ENCODE data around the gene GNAQ. TPM values are rescaled to one million over a fixed set of nuclear protein-coding genes. Genes with fewer than 3 reads are reported as not detected.
"Not testable (repeated sequence)": the region's sequence is repeated elsewhere in the genome, so short reads cannot be mapped to it uniquely, and the experiment has no call there.

Gene GNAQ
- total and polyA plus RNA-seq, 8 donors: 13.1 to 75.3 (median 38.5) TPM

DNA sequence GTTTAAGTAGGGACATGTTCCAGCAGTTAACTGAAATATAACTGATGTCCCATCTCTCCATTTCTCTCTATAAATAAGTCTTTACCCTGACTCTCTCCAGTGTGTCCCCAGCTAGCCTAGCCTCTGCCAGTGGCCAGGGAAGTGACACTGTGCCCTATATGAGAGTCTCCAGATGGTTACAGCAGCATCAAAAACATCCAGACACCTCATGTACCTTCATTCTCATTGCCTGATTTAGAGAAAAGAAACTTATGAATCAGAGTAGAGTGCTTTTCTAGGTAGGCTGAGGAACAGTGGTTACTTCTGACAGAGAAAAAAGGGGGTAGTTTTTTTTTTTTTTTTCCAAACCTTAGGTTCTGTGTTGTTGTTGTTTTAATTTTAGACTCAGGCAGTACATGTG is 148.5 kb downstream of the GNAQ start:
- Histone ChIP-seq H3K4me1 (peaks cover 0 to 75% (median 41%) of the 10 kb centered on the region in 4 donors), H3K27ac (no peak overlapping the region), H3K9me3 (no peaks in the 10 kb centered on the region), H3K27me3 (no peaks in the 10 kb centered on the region), H3K4me3 (no peak overlapping the region), H3K36me3 (no peaks in the 10 kb centered on the region)
- TF ChIP-seq POLR2A (IDR thresholded peaks at IDR 0.05) (no peak), POLR2AphosphoS5 (IDR thresholded peaks at IDR 0.05) (no peak), EP300 (IDR thresholded peaks at IDR 0.05) (no peak)
- TF ChIP-seq, protein P1, sequence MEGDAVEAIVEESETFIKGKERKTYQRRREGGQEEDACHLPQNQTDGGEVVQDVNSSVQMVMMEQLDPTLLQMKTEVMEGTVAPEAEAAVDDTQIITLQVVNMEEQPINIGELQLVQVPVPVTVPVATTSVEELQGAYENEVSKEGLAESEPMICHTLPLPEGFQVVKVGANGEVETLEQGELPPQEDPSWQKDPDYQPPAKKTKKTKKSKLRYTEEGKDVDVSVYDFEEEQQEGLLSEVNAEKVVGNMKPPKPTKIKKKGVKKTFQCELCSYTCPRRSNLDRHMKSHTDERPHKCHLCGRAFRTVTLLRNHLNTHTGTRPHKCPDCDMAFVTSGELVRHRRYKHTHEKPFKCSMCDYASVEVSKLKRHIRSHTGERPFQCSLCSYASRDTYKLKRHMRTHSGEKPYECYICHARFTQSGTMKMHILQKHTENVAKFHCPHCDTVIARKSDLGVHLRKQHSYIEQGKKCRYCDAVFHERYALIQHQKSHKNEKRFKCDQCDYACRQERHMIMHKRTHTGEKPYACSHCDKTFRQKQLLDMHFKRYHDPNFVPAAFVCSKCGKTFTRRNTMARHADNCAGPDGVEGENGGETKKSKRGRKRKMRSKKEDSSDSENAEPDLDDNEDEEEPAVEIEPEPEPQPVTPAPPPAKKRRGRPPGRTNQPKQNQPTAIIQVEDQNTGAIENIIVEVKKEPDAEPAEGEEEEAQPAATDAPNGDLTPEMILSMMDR (IDR thresholded peaks at IDR 0.05): no peak
- DNase-seq: no peak
- intact Hi-C loops (cut with DNase I; ENCODE audit: low total_unique reads): no loop called here

DNA sequence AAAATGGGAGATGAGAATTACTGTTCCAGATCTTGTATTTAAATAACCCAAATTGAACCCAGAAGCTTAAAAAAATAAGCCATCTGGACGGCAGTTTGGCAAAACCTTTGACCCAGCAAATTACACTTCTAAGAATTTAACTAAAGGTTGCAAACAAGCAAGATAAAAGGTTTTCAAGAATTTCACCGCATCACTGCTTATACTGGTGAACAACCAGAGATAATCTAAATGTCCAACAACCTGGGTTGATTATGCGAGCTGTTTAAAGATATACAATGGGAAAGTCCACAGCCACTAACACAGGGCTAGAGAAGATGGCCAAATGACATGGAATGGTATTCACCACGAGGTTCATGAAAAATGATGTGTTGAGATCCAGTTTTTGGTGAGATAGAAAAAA is 149.3 kb downstream of the GNAQ start:
- no peak for TF ChIP-seq POLR2A (IDR thresholded peaks at IDR 0.05)
- no peak for TF ChIP-seq EP300 (IDR thresholded peaks at IDR 0.05)
- no peak for TF ChIP-seq POLR2AphosphoS5 (IDR thresholded peaks at IDR 0.05)
- TF ChIP-seq, protein P1 (IDR thresholded peaks at IDR 0.05): no peak
- DNase-seq: no peak
- no peaks in the 10 kb centered on the region for H3K27me3 ChIP-seq
- no peak overlapping the region for H3K4me3 ChIP-seq
- H3K9me3 ChIP-seq: no peaks in the 10 kb centered on the region
- peaks cover 0 to 66% (median 37%) of the 10 kb centered on the region in 4 donors for H3K4me1 ChIP-seq
- H3K27ac ChIP-seq: no peak overlapping the region
- intact Hi-C loops (cut with DNase I; ENCODE audit: low total_unique reads): no loop called here
- H3K36me3 ChIP-seq: no peaks in the 10 kb centered on the region
- WGBS, 5 donors: 32 to 53% (median 42%) methylated on average over 4 of the region's 4 CpGs

DNA sequence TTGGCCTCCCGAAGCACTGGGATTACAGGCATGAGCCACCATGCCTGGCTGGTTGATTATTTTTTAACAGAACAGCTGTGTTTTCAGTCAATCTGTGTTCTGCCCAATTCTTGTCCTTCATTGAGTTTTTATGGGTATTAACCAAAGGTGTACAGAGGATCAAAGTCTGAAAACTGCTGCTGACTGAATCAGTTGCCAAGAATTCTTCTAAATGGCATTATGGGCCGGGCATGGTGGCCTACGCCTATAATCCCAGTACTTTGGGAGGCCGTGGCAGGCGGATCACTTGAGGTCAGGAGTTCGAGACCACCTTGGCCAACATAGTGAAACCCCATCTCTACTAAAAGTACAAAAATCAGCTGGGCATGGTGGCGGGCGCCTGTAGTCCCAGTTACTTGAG is 150.0 kb downstream of the GNAQ start:
- WGBS, 5 donors: 93 to 97% (median 96%) methylated on average over 8 of the region's 8 CpGs
- DNase-seq; intact Hi-C loops (cut with DNase I; ENCODE audit: low total_unique reads); H3K36me3 ChIP-seq; H3K27me3 ChIP-seq; H3K4me3 ChIP-seq; H3K27ac ChIP-seq; H3K9me3 ChIP-seq: not testable (repeated sequence)
- H3K4me1 ChIP-seq: peaks cover 1 to 65% (median 42%) of the 10 kb centered on the region in 4 donors

DNA sequence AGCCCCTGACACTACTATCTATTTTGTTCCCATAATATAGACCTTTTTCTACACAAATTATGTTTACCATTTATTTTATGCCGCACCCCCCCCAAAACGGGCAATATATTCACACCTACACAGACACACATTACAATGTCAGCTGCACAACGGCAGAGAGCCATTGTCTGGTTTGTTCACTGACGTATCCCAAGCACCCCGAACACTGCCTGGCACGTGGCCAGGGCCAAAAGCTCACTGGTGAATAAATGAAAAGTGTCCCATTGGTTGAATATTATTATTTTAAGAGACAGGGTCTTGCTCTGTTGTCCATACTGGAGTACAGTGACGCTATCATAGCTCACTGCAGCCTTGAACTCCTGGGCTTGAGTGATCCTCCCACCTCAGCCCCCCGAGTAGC is 150.5 kb downstream of the GNAQ start:
- Histone ChIP-seq H3K27ac (no peak overlapping the region), H3K4me3 (no peak overlapping the region), H3K9me3 (no peaks in the 10 kb centered on the region), H3K27me3 (no peaks in the 10 kb centered on the region), H3K4me1 (peaks cover 6 to 68% (median 46%) of the 10 kb centered on the region in 4 donors), H3K36me3 (no peaks in the 10 kb centered on the region)
- intact Hi-C loops (cut with DNase I; ENCODE audit: low total_unique reads): no loop called here
- TF ChIP-seq, protein P1 (IDR thresholded peaks at IDR 0.05): no peak
- TF ChIP-seq POLR2A (IDR thresholded peaks at IDR 0.05) (no peak), EP300 (IDR thresholded peaks at IDR 0.05) (no peak), POLR2AphosphoS5 (IDR thresholded peaks at IDR 0.05) (no peak)
- DNase-seq: no peak
- 78 to 92% (median 82%) methylated on average over 8 of the region's 8 CpGs for WGBS, 5 donors

DNA sequence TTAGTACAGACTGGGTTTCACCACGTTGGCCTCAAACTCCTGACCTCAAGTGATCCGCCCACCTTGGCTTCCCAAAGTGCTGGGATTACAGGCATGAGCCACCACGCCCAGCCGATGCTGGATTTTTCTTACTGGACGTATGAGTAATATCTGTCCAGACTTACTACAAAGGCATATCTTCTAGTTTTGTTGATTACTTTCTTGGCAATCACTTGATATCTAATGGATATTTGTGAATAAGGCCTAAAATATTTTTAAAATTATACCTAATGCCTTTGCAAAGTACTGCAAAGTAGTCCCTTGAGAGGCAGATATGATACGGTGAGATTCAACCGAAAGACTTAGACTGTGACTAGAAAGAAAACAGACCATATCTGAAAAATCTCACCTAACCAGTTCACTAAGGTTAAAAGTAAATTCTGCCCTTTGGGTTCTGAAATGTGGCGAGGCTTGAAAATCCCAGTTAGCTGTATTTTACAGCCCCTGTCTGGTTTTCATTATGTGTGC is 152.1 kb downstream of the GNAQ start:
- DNase-seq: peak; percentile 43 to 44
- WGBS, 5 donors: 34 to 65% (median 38%) methylated on average over 8 of the region's 8 CpGs
- TF ChIP-seq, protein P1 (IDR thresholded peaks at IDR 0.05): no peak
- TF ChIP-seq POLR2A (IDR thresholded peaks at IDR 0.05): no peak
- peak in 1 of 3 donors; percentile 44 for TF ChIP-seq POLR2AphosphoS5 (IDR thresholded peaks at IDR 0.05)
- peak overlapping the region in 4 of 5 donors; percentile 31 to 75 (median 56) for H3K27ac ChIP-seq
- no peaks in the 10 kb centered on the region for H3K36me3 ChIP-seq
- intact Hi-C loops (cut with DNase I; ENCODE audit: low total_unique reads): no loop called here
- H3K27me3 ChIP-seq: no peaks in the 10 kb centered on the region
- no peaks in the 10 kb centered on the region for H3K9me3 ChIP-seq
- H3K4me1 ChIP-seq: peaks cover 8 to 60% (median 39%) of the 10 kb centered on the region in 4 donors
- no peak overlapping the region for H3K4me3 ChIP-seq

DNA sequence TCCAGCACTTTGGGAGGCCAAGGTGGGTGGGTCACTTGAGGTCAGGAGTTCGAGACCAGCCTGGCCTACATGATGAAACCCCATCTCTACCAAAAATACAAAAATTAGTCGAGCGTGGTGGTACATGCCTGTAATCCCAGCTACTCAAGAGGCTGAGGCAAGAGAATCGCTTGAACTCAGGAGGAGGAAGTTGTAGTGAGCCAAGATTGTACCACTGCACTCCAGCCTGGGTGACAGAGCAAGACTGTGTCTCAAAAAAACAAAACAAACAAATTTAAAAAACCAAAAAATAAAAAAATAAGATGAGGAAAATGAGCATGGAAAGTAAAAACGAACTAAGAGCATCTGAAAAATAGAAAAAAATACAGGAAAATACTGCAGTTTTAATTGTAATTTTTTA is 152.8 kb downstream of the GNAQ start:
- Histone ChIP-seq H3K27ac (peak overlapping the region in 2 of 5 donors; percentile 52 to 61), H3K4me1 (peaks cover 8 to 53% (median 33%) of the 10 kb centered on the region in 4 donors)
- H3K4me3 ChIP-seq; intact Hi-C loops (cut with DNase I; ENCODE audit: low total_unique reads); H3K27me3 ChIP-seq; H3K9me3 ChIP-seq; DNase-seq; H3K36me3 ChIP-seq: not testable (repeated sequence)
- WGBS, 5 donors: 74 to 84% (median 82%) methylated on average over 5 of the region's 5 CpGs
